GM23338 (cell line): ENCODE measurements around the gene FAM131A. TPM values are rescaled to one million over a fixed set of nuclear protein-coding genes. Genes with fewer than 3 reads are reported as not detected.

Experiments
- ATAC-seq: fragments of 200-7000 bp; cut with Tn5 transposase; 3 replicates; pipeline ENCODE4 v1.9.1; 2020
- DNase-seq: peaks from one replicate; pipeline ENCODE4 v3.0.0-alpha.2; 2015; ENCODE audit warnings: low spot score
- H2AFZ ChIP-seq: fragments of 200-600 bp; sonication (generic); 2 replicates; pipeline ENCODE4 v1.8.0; 2016; ENCODE audit warnings: antibody characterized with exemption, mild to moderate bottlenecking, moderate library complexity
- H3F3A ChIP-seq: fragments of 200-600 bp; sonication (generic); replicated peaks from 2 replicates; pipeline ENCODE4 v1.8.0; 2017; ENCODE audit warnings: antibody characterized with exemption, mixed run types, low read depth
- H3K27ac ChIP-seq: fragments of 200-600 bp; sonication (generic); 2 replicates; pipeline ENCODE4 v1.6.1; 2016; ENCODE audit warnings: low read depth
- H3K27me3 ChIP-seq: fragments of 200-600 bp; sonication (generic); 2 replicates; pipeline ENCODE4 v1.8.0; 2016; ENCODE audit warnings: mild to moderate bottlenecking, mixed run types, moderate library complexity; ENCODE audit not compliant: insufficient read depth
- H3K36me3 ChIP-seq: fragments of 200-600 bp; sonication (generic); 2 replicates; pipeline ENCODE4 v1.8.0; 2016; ENCODE audit warnings: mild to moderate bottlenecking; ENCODE audit not compliant: insufficient read depth
- H3K4me1 ChIP-seq: fragments of 200-600 bp; sonication (generic); 2 replicates; pipeline ENCODE4 v1.8.0; 2016; ENCODE audit warnings: mild to moderate bottlenecking, moderate library complexity; ENCODE audit not compliant: insufficient read depth
- H3K4me2 ChIP-seq: fragments of 200-600 bp; sonication (generic); 2 replicates; pipeline ENCODE4 v1.7.1; 2017; ENCODE audit warnings: mixed run types
- H3K4me3 ChIP-seq: fragments of 200-600 bp; sonication (generic); 2 replicates; pipeline ENCODE4 v1.6.1; 2016; ENCODE audit warnings: mixed run types
- H3K79me2 ChIP-seq: fragments of 200-600 bp; sonication (generic); replicated peaks from 2 replicates; pipeline ENCODE4 v1.8.0; 2017; ENCODE audit warnings: mild to moderate bottlenecking; ENCODE audit not compliant: insufficient read depth
- H3K9me2 ChIP-seq: fragments of 200-600 bp; sonication (generic); 2 replicates; pipeline ENCODE4 v1.8.0; 2017; ENCODE audit not compliant: insufficient read depth
- H4K20me1 ChIP-seq: fragments of 200-600 bp; sonication (generic); replicated peaks from 2 replicates; pipeline ENCODE4 v1.8.0; 2017; ENCODE audit warnings: mild to moderate bottlenecking; ENCODE audit not compliant: insufficient read depth
- H3K27ac Mint-ChIP-seq: 2 replicates; pipeline ENCODE4 v1.8.0; 2020; ENCODE audit warnings: inconsistent platforms, mild to moderate bottlenecking, moderate library complexity, mixed read lengths
- H3K27me3 Mint-ChIP-seq: 3 replicates; pipeline ENCODE4 v1.8.0; 2022; ENCODE audit warnings: low read depth, mild to moderate bottlenecking, moderate library complexity, mixed read lengths, inconsistent platforms; ENCODE audit not compliant: insufficient read depth, poor library complexity
- H3K36me3 Mint-ChIP-seq: 3 replicates; pipeline ENCODE4 v1.8.0; 2021; ENCODE audit warnings: low read depth, mild to moderate bottlenecking, inconsistent platforms, moderate library complexity, mixed read lengths
- H3K4me1 Mint-ChIP-seq: 3 replicates; pipeline ENCODE4 v1.8.0; 2020; ENCODE audit warnings: mild to moderate bottlenecking, inconsistent platforms, mixed read lengths
- H3K4me3 Mint-ChIP-seq: 3 replicates; pipeline ENCODE4 v1.8.0; 2021; ENCODE audit warnings: moderate library complexity, mild to moderate bottlenecking, inconsistent platforms, mixed read lengths
- H3K9me3 Mint-ChIP-seq: 3 replicates; pipeline ENCODE4 v1.8.0; 2020; ENCODE audit warnings: moderate library complexity, mild to moderate bottlenecking, inconsistent platforms, mixed read lengths
- CREB1 ChIP-seq: fragments of 250-450 bp; sonication (Bioruptor Pico); IDR thresholded peaks from 2 replicates; pipeline ENCODE4 v1.5.0; 2020; ENCODE audit warnings: low read depth, mild to moderate bottlenecking, moderate library complexity
- CTCF ChIP-seq, 2 experiments: fragments of 200-600 bp in 1 of 2; sonication (generic) in 1 of 2; conservative IDR thresholded peaks; 2 replicates each; pipeline versions ENCODE4 v1.5.1 to v1.6.1; 2016 to 2017; ENCODE audit warnings: antibody characterized with exemption in 2 of 2, low read depth in 2 of 2, mild to moderate bottlenecking in 2 of 2, moderate library complexity in 1 of 2
- EZH2phosphoT487 ChIP-seq: fragments of 200-600 bp; sonication (generic); IDR thresholded peaks from one replicate; pipeline ENCODE4 v1.8.1; 2018; ENCODE audit warnings: antibody characterized with exemption; ENCODE audit not compliant: unreplicated experiment
- JUNB ChIP-seq: IDR thresholded peaks from one replicate; pipeline ENCODE4 v1.6.1; 2016; ENCODE audit warnings: antibody characterized with exemption; ENCODE audit not compliant: unreplicated experiment
- NANOG ChIP-seq: IDR thresholded peaks from 2 replicates; pipeline ENCODE4 v1.6.1; 2016; ENCODE audit warnings: antibody characterized with exemption, borderline replicate concordance
- POLR2AphosphoS5 ChIP-seq: IDR thresholded peaks from 2 replicates; pipeline ENCODE4 v1.6.1; 2016; ENCODE audit warnings: antibody characterized with exemption, low read depth
- REST ChIP-seq: IDR thresholded peaks from one replicate; pipeline ENCODE4 v1.6.1; 2018; ENCODE audit warnings: antibody characterized with exemption; ENCODE audit not compliant: unreplicated experiment
- STAT1 ChIP-seq: IDR thresholded peaks from one replicate; pipeline ENCODE4 v1.6.1; 2016; ENCODE audit warnings: antibody characterized with exemption; ENCODE audit not compliant: unreplicated experiment
- ZNF114 ChIP-seq: fragments of 250-450 bp; sonication (Bioruptor Pico); IDR thresholded peaks from 2 replicates; pipeline ENCODE4 v1.5.0; 2020; ENCODE audit warnings: mild to moderate bottlenecking, moderate library complexity
- ZNF331 ChIP-seq: fragments of 250-450 bp; sonication (Bioruptor Pico); IDR thresholded peaks from 2 replicates; pipeline ENCODE4 v1.5.0; 2020; ENCODE audit warnings: low read depth, mild to moderate bottlenecking, moderate library complexity
- polyA plus RNA-seq: library from polyadenylated mRNA; unstranded; fragments of >200 nt; fragmentation: Nextera tagmentation; extraction: Ambion mirVana; gene quantifications from 2 replicates; pipeline ENCODE4 v1.2.1, GENCODE V29; 2016
- total RNA-seq: library from RNA; depleted of rRNA; stranded (reverse); fragments of >200 nt; shearing (Covaris generic); gene quantifications from 2 replicates; pipeline ENCODE4 v1.2.3, GENCODE V29; 2014

Gene FAM131A
- total and polyA plus RNA-seq, 2 experiments from 2014 or later, result 6.7 to 31.8 TPM

GRCh38 chr3:184341925-184342324 lies 4.5 kb downstream of the FAM131A start:
- peaks cover 12% of the 10 kb centered on the region; the same call in 1 of the 2 replicates for H3F3A ChIP-seq
- no peak overlapping the region for H3K4me3 ChIP-seq
- no peaks in the 10 kb centered on the region for H3K27me3 ChIP-seq
- peaks cover 23% of the 10 kb centered on the region for H3K79me2 ChIP-seq
- H2AFZ ChIP-seq, result no peak overlapping the region
- H3K4me1 Mint-ChIP-seq, result peaks cover 43% of the 10 kb centered on the region
- H3K36me3 ChIP-seq, result no peaks in the 10 kb centered on the region
- H3K36me3 Mint-ChIP-seq, result peaks cover 15% of the 10 kb centered on the region
- peaks cover 14% of the 10 kb centered on the region for H4K20me1 ChIP-seq
- H3K4me3 Mint-ChIP-seq, result no peak overlapping the region
- no peaks in the 10 kb centered on the region for H3K9me2 ChIP-seq
- DNase-seq, result no peak
- H3K4me2 ChIP-seq, result no peak overlapping the region
- peaks cover 26% of the 10 kb centered on the region for H3K4me1 ChIP-seq
- no peak overlapping the region for H3K27ac Mint-ChIP-seq
- H3K27ac ChIP-seq, result no peak overlapping the region
- no peak for ATAC-seq
- no peak for TF ChIP-seq JUNB
- TF ChIP-seq ZNF114 (CRISPR knock-in tag), result no peak
- no peak for TF ChIP-seq STAT1
- no peak for TF ChIP-seq CREB1 (CRISPR knock-in tag)
- TF ChIP-seq REST, result no peak
- TF ChIP-seq POLR2AphosphoS5, result no peak
- peaks cover 25% of the 10 kb centered on the region for H3K27me3 Mint-ChIP-seq
- H3K9me3 Mint-ChIP-seq, result peaks cover 3% of the 10 kb centered on the region; the same call in 1 of the 3 replicates

GRCh38 chr3:184343200-184343876 lies 5.9 kb downstream of the FAM131A start:
- no peak overlapping the region for H3K4me3 Mint-ChIP-seq
- no peak for ATAC-seq
- TF ChIP-seq EZH2phosphoT487 (no peak), ZNF331 (CRISPR knock-in tag) (no peak), STAT1 (no peak), CTCF (conservative IDR thresholded peaks at IDR 0.05; ENCODE audit: low read depth in 2 of 2) (no peak), CREB1 (CRISPR knock-in tag) (no peak), NANOG (no peak)

More at GRCh38 chr3:184343200-184343876, 5.9 kb downstream of the FAM131A start:
- Mint-ChIP-seq H3K36me3 (peaks cover 12% of the 10 kb centered on the region), H3K27me3 (peaks cover 20% of the 10 kb centered on the region), H3K4me1 (peaks cover 29% of the 10 kb centered on the region), H3K9me3 (no peaks in the 10 kb centered on the region; the same call in 2 of the 3 replicates), H3K27ac (peak overlapping the region; percentile 80; the same call in 1 of the 2 replicates)
- Histone ChIP-seq H3K9me2 (no peaks in the 10 kb centered on the region), H3K4me1 (peaks cover 12% of the 10 kb centered on the region; the same call in 1 of the 2 replicates), H3K79me2 (peaks cover 15% of the 10 kb centered on the region; the same call in 1 of the 2 replicates), H3K4me3 (no peak overlapping the region), H3K4me2 (no peak overlapping the region), H3F3A (0 out of 2 replicates have a peak, but pooled peaks cover 4% of the 10 kb centered on the region), H3K27ac (no peak overlapping the region), H4K20me1 (peaks cover 10% of the 10 kb centered on the region), H3K27me3 (no peaks in the 10 kb centered on the region), H2AFZ (no peak overlapping the region), H3K36me3 (no peaks in the 10 kb centered on the region)
- DNase-seq, result no peak
